Measurements from ENCODE around the gene NPC1L1. TPM values are rescaled to one million over a fixed set of nuclear protein-coding genes. Genes with fewer than 3 reads are reported as not detected.
A peak's percentile ranks its signal among the peaks of the same experiment; 100 is the strongest.

The NPC1L1 gene
- total RNA-seq, 6 experiments from 2014 or later, result 17.0 to 49.8 (median 21.1) TPM

- no peaks in the 10 kb centered on the region for H3K9me3 ChIP-seq
- ATAC-seq, result no peak
- DNase-seq, result no peak
- H3K27ac ChIP-seq, result no peak overlapping the region
- intact Hi-C loops (cut with DNase I), result no loop called here
- peaks cover 9 to 51% (median 25%) of the 10 kb centered on the region in 4 donors for H3K36me3 ChIP-seq
- peak overlapping the region in 1 of 3 donors; percentile 13 for H3K4me3 ChIP-seq
- no peak for TF ChIP-seq CTCF (IDR thresholded peaks at IDR 0.05)
- TF ChIP-seq POLR2A (IDR thresholded peaks at IDR 0.05), result no peak
- H3K4me1 ChIP-seq, result peaks cover 2 to 12% (median 5%) of the 10 kb centered on the region in 4 donors
- no peaks in the 10 kb centered on the region for H3K27me3 ChIP-seq
Observed at GRCh38 chr7:44575054-44575453, 33.9 kb upstream of the NPC1L1 start.

- WGBS (ENCODE audit: insufficient coverage, low coverage, low lambda C conversion rate, missing lambda C conversion rate), result 36% methylated on average over 14 of the region's 18 CpGs
- Histone ChIP-seq H3K27me3 (no peaks in the 10 kb centered on the region), H3K4me1 (peaks cover 2 to 8% (median 5%) of the 10 kb centered on the region in 4 donors), H3K27ac (peak overlapping the region; percentile 71 to 84 (median 75)), H3K36me3 (peaks cover 9 to 51% (median 26%) of the 10 kb centered on the region in 4 donors), H3K9me3 (no peaks in the 10 kb centered on the region), H3K4me3 (peak overlapping the region; percentile 81 to 98 (median 93))
- intact Hi-C loops (cut with DNase I), result no loop called here
- ATAC-seq, result no peak
- no peak for TF ChIP-seq POLR2A (IDR thresholded peaks at IDR 0.05)
- TF ChIP-seq CTCF (IDR thresholded peaks at IDR 0.05), result no peak
- DNase-seq, result no peak
Observed at GRCh38 chr7:44574287-44574872, 33.2 kb upstream of the NPC1L1 start.

- Histone ChIP-seq H3K27me3 (no peaks in the 10 kb centered on the region), H3K4me1 (peaks cover 2 to 8% (median 5%) of the 10 kb centered on the region in 4 donors), H3K36me3 (peaks cover 9 to 52% (median 30%) of the 10 kb centered on the region in 4 donors), H3K9me3 (no peaks in the 10 kb centered on the region), H3K27ac (peak within 1 kb of the TSS; percentile 71 to 84 (median 75)), H3K4me3 (peak within 1 kb of the TSS; percentile 81 to 98 (median 93))
- no peak for TF ChIP-seq CTCF (IDR thresholded peaks at IDR 0.05)
- TF ChIP-seq POLR2A (IDR thresholded peaks at IDR 0.05), result peak; percentile 90
- ATAC-seq, result peak; percentile 95 to 97 (median 97)
- WGBS (ENCODE audit: insufficient coverage, low coverage, low lambda C conversion rate, missing lambda C conversion rate), result 0% methylated on average over 13 of the region's 74 CpGs
- DNase-seq, result peak; percentile 97
- intact Hi-C loops (cut with DNase I), result no loop called here
Observed at GRCh38 chr7:44573464-44574286, 32.5 kb upstream of the NPC1L1 start, which contains the start of gene DDX56. TSS of gene DDX56 (minus strand) at chr7:44573908. CDS start at chr7:44573895, 13 bp downstream.

GRCh38 chr7:44572771-44573170, 31.6 kb upstream of the NPC1L1 start:
- Histone ChIP-seq H3K4me1 (peaks cover 2 to 8% (median 5%) of the 10 kb centered on the region in 4 donors), H3K36me3 (peaks cover 16 to 54% (median 37%) of the 10 kb centered on the region in 4 donors), H3K27ac (no peak overlapping the region), H3K27me3 (no peaks in the 10 kb centered on the region), H3K4me3 (peak overlapping the region; percentile 81 to 98 (median 93)), H3K9me3 (no peaks in the 10 kb centered on the region)
- DNase-seq (no peak), ATAC-seq (no peak)
- TF ChIP-seq POLR2A (IDR thresholded peaks at IDR 0.05) (no peak), CTCF (IDR thresholded peaks at IDR 0.05) (no peak)
- 54% methylated on average over 2 of the region's 5 CpGs for WGBS (ENCODE audit: insufficient coverage, low coverage, low lambda C conversion rate, missing lambda C conversion rate)
- intact Hi-C loops (cut with DNase I), result no loop called here
